Measurements from ENCODE around the gene KRTAP22-2.

Gene KRTAP22-2

DNA sequence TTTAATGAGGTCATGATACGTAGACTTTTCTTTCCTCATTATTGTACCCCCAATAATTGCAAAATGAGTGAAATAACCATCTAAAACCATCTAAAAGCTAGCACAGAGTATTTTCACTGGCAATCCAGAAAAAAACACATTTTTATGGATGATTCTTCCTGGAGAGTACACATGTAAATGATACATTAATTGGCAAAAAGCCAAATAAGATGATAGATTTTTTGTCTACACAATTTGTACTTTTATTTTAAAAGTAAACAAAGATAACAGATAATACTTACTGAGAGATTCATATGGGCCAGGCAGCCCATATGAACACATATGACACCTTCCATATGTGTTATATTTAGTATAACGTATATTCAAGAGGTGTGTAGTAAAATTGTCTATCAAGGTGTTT, 26.6 kb downstream of the KRTAP22-2 start:
- H3K27ac ChIP-seq: no peak overlapping the region
- TF ChIP-seq, protein P1, sequence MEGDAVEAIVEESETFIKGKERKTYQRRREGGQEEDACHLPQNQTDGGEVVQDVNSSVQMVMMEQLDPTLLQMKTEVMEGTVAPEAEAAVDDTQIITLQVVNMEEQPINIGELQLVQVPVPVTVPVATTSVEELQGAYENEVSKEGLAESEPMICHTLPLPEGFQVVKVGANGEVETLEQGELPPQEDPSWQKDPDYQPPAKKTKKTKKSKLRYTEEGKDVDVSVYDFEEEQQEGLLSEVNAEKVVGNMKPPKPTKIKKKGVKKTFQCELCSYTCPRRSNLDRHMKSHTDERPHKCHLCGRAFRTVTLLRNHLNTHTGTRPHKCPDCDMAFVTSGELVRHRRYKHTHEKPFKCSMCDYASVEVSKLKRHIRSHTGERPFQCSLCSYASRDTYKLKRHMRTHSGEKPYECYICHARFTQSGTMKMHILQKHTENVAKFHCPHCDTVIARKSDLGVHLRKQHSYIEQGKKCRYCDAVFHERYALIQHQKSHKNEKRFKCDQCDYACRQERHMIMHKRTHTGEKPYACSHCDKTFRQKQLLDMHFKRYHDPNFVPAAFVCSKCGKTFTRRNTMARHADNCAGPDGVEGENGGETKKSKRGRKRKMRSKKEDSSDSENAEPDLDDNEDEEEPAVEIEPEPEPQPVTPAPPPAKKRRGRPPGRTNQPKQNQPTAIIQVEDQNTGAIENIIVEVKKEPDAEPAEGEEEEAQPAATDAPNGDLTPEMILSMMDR (IDR thresholded peaks at IDR 0.05): no peak
- no peak for TF ChIP-seq ZFX (IDR thresholded peaks at IDR 0.05; ENCODE audit: borderline replicate concordance)

DNA sequence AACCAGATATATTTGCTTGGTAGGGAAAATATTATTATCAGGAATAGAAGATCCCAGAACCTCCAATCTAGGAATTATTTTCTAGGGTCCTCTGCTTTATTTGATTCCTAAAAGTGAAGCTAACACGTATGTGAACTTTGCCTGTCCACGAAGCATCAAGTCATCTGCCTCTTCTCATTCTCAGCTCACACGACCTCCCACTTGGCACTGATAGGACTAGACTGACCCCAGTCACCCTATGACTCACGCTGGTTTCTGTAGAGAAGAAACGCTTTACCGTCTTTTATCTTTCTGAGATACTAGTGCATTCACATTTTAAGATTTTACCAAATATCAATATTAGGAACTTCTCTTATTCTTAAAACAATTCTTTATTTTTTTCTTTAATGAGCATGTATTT, 27.1 kb downstream of the KRTAP22-2 start:
- H3K27ac ChIP-seq: no peak overlapping the region
- TF ChIP-seq ZFX (IDR thresholded peaks at IDR 0.05; ENCODE audit: borderline replicate concordance): no peak
- TF ChIP-seq, protein P1 (IDR thresholded peaks at IDR 0.05): no peak

DNA sequence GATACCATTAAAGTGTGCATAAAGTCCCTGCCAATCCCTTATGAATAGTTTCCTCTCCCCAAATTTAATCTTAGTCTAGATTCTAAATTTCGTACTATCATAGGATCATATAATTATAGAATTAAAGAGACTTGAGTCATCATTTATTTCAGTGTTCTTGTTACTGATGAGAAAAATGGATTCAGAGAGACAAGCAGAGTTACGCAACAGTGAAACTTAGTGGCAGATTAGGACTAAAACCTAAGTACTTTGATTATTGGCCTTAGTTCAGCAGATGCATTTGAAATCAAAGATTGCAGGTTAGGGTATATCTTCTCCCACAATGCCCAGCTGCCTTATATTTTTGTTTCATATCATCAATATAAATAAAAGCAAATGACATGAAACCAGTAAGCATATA, 28.2 kb downstream of the KRTAP22-2 start:
- no peak overlapping the region for H3K27ac ChIP-seq
- TF ChIP-seq, protein P1 (IDR thresholded peaks at IDR 0.05): no peak
- TF ChIP-seq ZFX (IDR thresholded peaks at IDR 0.05; ENCODE audit: borderline replicate concordance): no peak

DNA sequence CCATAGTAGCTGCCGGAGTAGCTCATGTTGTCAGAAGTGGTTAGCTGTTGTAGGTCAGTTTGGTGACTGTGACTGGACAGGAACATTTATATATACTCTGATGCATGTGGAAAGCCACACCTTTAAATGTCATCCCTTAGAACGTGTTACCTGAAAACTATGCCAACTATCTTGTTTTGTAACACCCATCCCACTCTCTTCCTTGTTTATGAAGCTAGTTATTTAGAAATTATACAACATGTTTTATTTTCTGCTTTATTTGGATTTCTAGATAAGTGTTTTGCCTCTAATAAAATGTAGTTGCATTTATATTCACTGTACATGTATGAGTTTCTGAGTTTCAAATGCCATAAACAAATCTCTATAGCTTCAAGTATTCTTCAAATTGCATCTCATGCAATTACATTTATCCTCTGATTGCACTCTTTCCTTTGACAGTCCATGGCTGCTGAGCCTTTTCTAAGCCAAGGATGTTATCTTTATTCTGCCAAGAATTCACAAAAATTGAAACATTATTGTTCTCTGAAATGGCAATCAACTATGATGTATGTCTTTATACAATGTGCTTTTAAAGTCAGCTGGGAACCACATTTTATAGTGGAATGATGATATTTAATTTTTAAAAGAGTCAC, 28.8 kb downstream of the KRTAP22-2 start, which contains the start of gene KRTAP19-7:
KRTAP19-7 (minus strand) TSS at position 51 of the 632 bp plus-strand sequence; CDS start at position 26, 25 bp downstream.
- TF ChIP-seq ZFX (IDR thresholded peaks at IDR 0.05; ENCODE audit: borderline replicate concordance): no peak
- TF ChIP-seq, protein P1 (IDR thresholded peaks at IDR 0.05): no peak

DNA sequence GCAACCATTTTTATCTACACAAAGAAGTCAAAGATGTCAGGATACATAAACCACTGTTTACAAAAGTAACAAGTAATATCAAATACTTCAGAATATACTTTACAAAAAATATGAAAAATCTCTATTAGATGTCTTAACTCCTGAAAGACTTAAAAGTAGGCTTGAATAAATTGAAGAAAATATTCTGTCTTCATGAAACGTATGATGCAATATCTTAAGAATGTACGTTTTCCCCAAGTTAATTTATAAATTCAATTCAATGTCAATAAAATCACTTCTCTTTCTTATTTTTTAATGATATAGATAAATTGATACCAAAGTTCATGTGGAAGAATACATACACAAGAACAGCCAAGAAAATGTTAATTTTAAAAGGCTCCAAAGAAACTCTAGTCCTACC, 35.1 kb downstream of the KRTAP22-2 start:
- TF ChIP-seq, protein P1 (IDR thresholded peaks at IDR 0.05): no peak
- TF ChIP-seq ZFX (IDR thresholded peaks at IDR 0.05; ENCODE audit: borderline replicate concordance): no peak
- H3K27ac ChIP-seq: no peak overlapping the region

More for the DNA sequence above, 28.8 kb downstream of the KRTAP22-2 start, which contains the start of gene KRTAP19-7:
- no peak within 1 kb of the TSS for H3K27ac ChIP-seq

GRCh38 chr21:30552782-30553181, 37.4 kb downstream of the KRTAP22-2 start:
- no peak overlapping the region for H3K27ac ChIP-seq
- TF ChIP-seq, protein P1 (IDR thresholded peaks at IDR 0.05): no peak
- no peak for TF ChIP-seq ZFX (IDR thresholded peaks at IDR 0.05; ENCODE audit: borderline replicate concordance)

DNA sequence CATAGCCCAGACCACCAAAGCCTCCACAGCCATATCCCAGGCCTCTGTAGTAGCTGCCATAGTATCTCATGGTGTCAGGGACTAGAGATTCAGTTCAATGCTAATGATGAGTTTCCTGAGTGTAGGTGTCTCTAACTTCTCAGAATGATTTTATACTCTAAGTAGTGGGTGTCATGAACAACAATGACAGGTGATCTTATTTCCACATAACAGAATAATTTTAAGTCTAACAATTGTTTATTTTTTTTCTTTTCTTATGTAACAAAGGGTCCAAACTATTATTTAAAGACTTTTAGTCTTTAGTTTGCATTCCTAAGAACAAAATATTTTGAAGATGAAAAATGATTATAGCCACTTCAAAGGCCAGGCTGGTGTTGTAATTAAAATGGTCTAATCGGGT, 48.4 kb downstream of the KRTAP22-2 start, which contains the start of gene KRTAP19-6:
KRTAP19-6 (minus strand) TSS at position 101 of the 400 bp plus-strand sequence; CDS start at position 70, 31 bp downstream.
- TF ChIP-seq ZFX (IDR thresholded peaks at IDR 0.05; ENCODE audit: borderline replicate concordance): no peak
- TF ChIP-seq, protein P1 (IDR thresholded peaks at IDR 0.05): no peak
- no peak within 1 kb of the TSS for H3K27ac ChIP-seq

Measured in 22Rv1 (cell line).